ENCODE data around the gene BSPRY. TPM values are rescaled to one million over a fixed set of nuclear protein-coding genes. Genes with fewer than 3 reads are reported as not detected.

The BSPRY gene
- total RNA-seq, 1 donor, result not detected

- DNase-seq (ENCODE audit: insufficient read length, low spot score, missing footprints), result no peak
- Histone ChIP-seq H3K79me2 (ENCODE audit: insufficient read depth, low read length) (peaks cover 19% of the 10 kb centered on the region), H3K27me3 (ENCODE audit: insufficient read depth, low read length) (no peaks in the 10 kb centered on the region), H4K20me1 (ENCODE audit: insufficient read depth, low read length) (no peaks in the 10 kb centered on the region), H2AFZ (ENCODE audit: low read length) (peak overlapping the region; percentile 96), H3K9me3 (ENCODE audit: low read depth, low read length) (no peaks in the 10 kb centered on the region), H3K4me2 (ENCODE audit: insufficient read depth, low read length) (peak overlapping the region; percentile 99), H3K4me3 (ENCODE audit: insufficient read depth, low read length) (peak overlapping the region; percentile 99), H3K27ac (ENCODE audit: low read depth, low read length) (peak overlapping the region; percentile 99), H3K36me3 (ENCODE audit: insufficient read depth, low read length) (peaks cover 13% of the 10 kb centered on the region), H3K4me1 (ENCODE audit: insufficient read depth, low read length) (peaks cover 7% of the 10 kb centered on the region)
- no peak for TF ChIP-seq CTCF (IDR thresholded peaks at IDR 0.05; ENCODE audit: extremely low read depth, low read depth, low read length)
Measured at GRCh38 chr9:113409481-113409880, 60.1 kb downstream of the BSPRY start.

- peaks cover 13% of the 10 kb centered on the region for H3K36me3 ChIP-seq (ENCODE audit: insufficient read depth, low read length)
Measured at GRCh38 chr9:113409883-113410206, 60.5 kb downstream of the BSPRY start.

GRCh38 chr9:113410207-113410864, 61.0 kb downstream of the BSPRY start, which contains the start of the genes C9orf43 and POLE3:
C9orf43 (plus strand) TSS chr9:113410747; CDS start chr9:113413494, 2,747 bp downstream.
POLE3 (minus strand) TSS chr9:113410675; CDS start chr9:113410293, 382 bp downstream.
- peak; percentile 96 for DNase-seq (ENCODE audit: insufficient read length, low spot score, missing footprints)
- H3K9me3 ChIP-seq (ENCODE audit: low read depth, low read length), result no peaks in the 10 kb centered on the region
- H2AFZ ChIP-seq (ENCODE audit: low read length), result peak within 1 kb of the TSS; percentile 96
- TF ChIP-seq CTCF (IDR thresholded peaks at IDR 0.05; ENCODE audit: extremely low read depth, low read depth, low read length), result no peak
- peak within 1 kb of the TSS; percentile 99 for H3K4me2 ChIP-seq (ENCODE audit: insufficient read depth, low read length)
- no peaks in the 10 kb centered on the region for H4K20me1 ChIP-seq (ENCODE audit: insufficient read depth, low read length)
- H3K4me1 ChIP-seq (ENCODE audit: insufficient read depth, low read length), result peaks cover 7% of the 10 kb centered on the region
- no peaks in the 10 kb centered on the region for H3K27me3 ChIP-seq (ENCODE audit: insufficient read depth, low read length)
- peak within 1 kb of the TSS; percentile 99 for H3K27ac ChIP-seq (ENCODE audit: low read depth, low read length)
- H3K4me3 ChIP-seq (ENCODE audit: insufficient read depth, low read length), result peak within 1 kb of the TSS; percentile 99
- H3K79me2 ChIP-seq (ENCODE audit: insufficient read depth, low read length), result peaks cover 19% of the 10 kb centered on the region
- H3K36me3 ChIP-seq (ENCODE audit: insufficient read depth, low read length), result peaks cover 13% of the 10 kb centered on the region

More at GRCh38 chr9:113409883-113410206, 60.5 kb downstream of the BSPRY start:
- no peak for TF ChIP-seq CTCF (IDR thresholded peaks at IDR 0.05; ENCODE audit: extremely low read depth, low read depth, low read length)
- no peak for DNase-seq (ENCODE audit: insufficient read length, low spot score, missing footprints)
- Histone ChIP-seq H3K9me3 (ENCODE audit: low read depth, low read length) (no peaks in the 10 kb centered on the region), H3K27ac (ENCODE audit: low read depth, low read length) (peak overlapping the region; percentile 99), H3K4me2 (ENCODE audit: insufficient read depth, low read length) (peak overlapping the region; percentile 99), H2AFZ (ENCODE audit: low read length) (peak overlapping the region; percentile 96), H3K27me3 (ENCODE audit: insufficient read depth, low read length) (no peaks in the 10 kb centered on the region), H4K20me1 (ENCODE audit: insufficient read depth, low read length) (no peaks in the 10 kb centered on the region), H3K4me3 (ENCODE audit: insufficient read depth, low read length) (peak overlapping the region; percentile 99), H3K79me2 (ENCODE audit: insufficient read depth, low read length) (peaks cover 19% of the 10 kb centered on the region), H3K4me1 (ENCODE audit: insufficient read depth, low read length) (peaks cover 7% of the 10 kb centered on the region)

GRCh38 chr9:113416149-113416721, 66.9 kb downstream of the BSPRY start:
- H2AFZ ChIP-seq (ENCODE audit: low read length), result no peak overlapping the region
- no peak for DNase-seq (ENCODE audit: insufficient read length, low spot score, missing footprints)
- H4K20me1 ChIP-seq (ENCODE audit: insufficient read depth, low read length), result no peaks in the 10 kb centered on the region

More at GRCh38 chr9:113416149-113416721, 66.9 kb downstream of the BSPRY start:
- Histone ChIP-seq H3K27ac (ENCODE audit: low read depth, low read length) (no peak overlapping the region), H3K4me2 (ENCODE audit: insufficient read depth, low read length) (no peak overlapping the region), H3K4me3 (ENCODE audit: insufficient read depth, low read length) (no peak overlapping the region), H3K4me1 (ENCODE audit: insufficient read depth, low read length) (no peaks in the 10 kb centered on the region), H3K79me2 (ENCODE audit: insufficient read depth, low read length) (no peaks in the 10 kb centered on the region), H3K36me3 (ENCODE audit: insufficient read depth, low read length) (no peaks in the 10 kb centered on the region), H3K27me3 (ENCODE audit: insufficient read depth, low read length) (peaks cover 5% of the 10 kb centered on the region), H3K9me3 (ENCODE audit: low read depth, low read length) (no peaks in the 10 kb centered on the region)
- TF ChIP-seq CTCF (IDR thresholded peaks at IDR 0.05; ENCODE audit: extremely low read depth, low read depth, low read length), result no peak

Data from osteoblast (primary cell).